SHP77 treated with DMSO at 0.1 percent for 48 hours (cell line): ENCODE data around the gene SPR.
A peak's percentile ranks its signal among the peaks of the same experiment; 100 is the strongest.

Source experiments
- DNase-seq: peaks from one replicate; lab custom pipeline; 2025; lab: John Stamatoyannopoulos, UW

SPR gene

DNA sequence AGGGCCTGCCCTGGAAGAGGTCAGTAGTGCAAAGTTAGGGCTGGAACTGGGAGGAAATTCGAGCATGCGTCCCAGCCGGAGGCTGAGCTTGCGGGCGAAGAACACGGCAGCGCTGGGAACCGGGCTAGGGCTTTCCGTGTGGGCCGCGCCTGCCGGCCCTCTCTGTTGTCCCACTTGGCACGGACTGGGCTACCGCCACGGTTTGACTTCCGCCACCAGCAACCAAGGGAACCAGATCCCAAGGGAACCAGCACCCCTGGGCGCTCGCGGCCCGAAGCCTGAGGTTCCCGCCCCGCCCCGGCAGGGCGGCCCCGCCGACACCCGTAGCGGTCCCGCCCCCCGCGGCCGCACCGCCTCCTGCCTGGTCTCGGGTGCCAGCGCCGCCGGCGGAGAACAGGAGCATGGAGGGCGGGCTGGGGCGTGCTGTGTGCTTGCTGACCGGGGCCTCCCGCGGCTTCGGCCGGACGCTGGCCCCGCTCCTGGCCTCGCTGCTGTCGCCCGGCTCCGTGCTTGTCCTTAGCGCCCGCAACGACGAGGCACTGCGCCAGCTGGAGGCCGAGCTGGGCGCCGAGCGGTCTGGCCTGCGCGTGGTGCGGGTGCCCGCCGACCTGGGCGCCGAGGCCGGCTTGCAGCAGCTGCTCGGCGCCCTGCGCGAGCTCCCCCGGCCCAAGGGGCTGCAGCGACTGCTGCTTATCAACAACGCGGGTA, at the start of gene SPR:
Gene SPR, plus strand, starts transcription at position 377 of the 708 bp plus-strand sequence. Its CDS starts 25 bp downstream, at position 402.
- DNase-seq, result no peak

DNA sequence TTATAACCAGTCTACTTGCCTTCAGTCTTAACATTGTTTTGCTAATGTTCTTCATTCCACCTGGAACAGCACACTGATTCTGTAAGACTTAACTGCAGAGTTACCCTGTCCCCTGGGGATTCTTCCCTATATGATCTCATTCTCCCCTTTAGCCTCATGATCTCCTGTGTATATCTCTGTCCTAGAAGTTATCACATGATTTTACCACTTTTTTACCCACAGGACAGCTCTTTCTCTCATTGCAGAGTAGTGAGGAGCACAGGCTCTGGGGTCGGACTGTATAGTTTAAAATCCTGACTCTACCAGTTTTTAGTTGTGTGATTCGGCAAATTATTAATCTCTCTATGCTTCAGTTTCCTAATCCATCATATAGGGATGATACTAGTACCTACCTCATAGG, 47.1 kb upstream of the SPR start:
- no peak for DNase-seq

- no peak for DNase-seq
Observed at GRCh38 chr2:72841462-72842125, 45.6 kb upstream of the SPR start.

- no peak for DNase-seq
Observed at GRCh38 chr2:72843301-72843700, 43.9 kb upstream of the SPR start.

DNA sequence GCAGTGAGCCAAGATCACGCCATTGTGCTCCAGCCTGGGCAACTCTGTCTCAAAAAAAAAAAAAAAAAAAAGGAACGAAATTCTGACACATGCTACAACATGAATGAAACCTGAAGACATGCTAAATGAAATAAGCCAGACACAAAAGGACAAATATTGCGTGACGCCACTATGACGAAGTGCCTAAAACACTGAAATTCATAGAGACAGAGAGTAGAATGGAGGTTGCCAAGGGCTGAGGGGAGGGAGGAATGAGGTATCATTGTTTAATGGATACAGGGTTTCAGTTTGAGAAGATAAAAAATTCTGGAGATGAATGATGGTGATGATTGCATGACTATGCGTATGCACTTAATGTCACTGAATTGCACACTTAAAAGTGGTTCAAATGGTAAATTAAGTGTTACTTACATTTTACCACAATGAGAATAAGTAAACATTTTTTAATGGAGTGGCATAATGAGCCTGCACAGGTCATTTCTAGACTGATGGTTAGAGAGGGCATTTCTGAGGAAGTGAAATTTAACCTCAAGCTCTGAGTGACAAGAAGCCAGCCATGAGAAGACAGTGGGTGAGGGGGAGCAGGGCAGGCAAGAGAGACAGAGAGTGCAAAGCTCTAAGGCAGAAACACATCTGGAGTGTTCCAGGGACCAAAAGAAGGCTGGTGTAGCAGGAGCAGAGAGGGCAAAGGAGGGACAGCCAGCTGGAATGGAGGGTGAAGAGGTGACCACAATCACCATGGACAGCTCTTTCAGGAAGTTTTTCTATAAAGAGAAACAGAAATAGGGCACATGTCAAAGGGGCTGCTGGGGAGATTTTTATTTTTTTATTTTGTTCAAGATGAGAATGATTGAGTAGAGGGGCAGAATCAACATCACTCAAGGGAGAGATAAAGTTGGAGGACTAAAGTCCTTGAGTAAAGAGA, 40.8 kb upstream of the SPR start:
- no peak for DNase-seq

DNA sequence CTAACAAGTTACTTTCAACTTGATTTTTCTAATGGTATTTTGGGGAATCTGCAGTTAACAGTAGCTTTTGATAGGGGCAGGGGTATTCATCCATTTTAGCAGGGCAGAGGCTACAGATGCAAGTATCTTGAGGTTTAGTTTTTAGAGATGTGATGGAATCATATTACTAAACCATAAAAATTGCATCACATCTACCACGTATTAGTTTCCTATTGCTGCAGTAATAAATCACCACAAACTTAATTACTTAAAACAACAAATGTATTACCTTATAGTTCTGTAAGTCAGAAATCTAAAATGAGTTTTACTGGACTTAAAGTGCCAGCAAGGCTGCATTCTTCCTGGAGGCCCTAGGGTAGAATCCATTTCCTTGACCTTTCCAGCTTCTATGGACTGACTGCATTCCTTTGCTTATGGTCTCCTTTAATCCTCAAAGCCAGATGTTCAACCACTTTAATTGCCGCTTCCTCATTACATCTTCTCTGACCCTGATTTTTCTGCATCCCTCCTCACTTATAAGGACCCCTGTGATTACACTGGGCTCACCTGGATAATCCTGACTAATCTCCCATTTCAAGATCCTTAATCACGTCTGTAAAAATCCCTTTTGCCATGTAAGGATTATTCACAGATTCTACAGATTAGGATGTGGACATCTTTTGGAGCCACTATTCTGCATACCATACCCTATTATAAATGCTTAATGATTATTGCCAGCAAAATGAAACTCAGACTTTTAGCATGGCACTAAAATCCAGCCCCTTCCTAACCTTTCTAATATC, 39.5 kb upstream of the SPR start:
- no peak for DNase-seq

DNA sequence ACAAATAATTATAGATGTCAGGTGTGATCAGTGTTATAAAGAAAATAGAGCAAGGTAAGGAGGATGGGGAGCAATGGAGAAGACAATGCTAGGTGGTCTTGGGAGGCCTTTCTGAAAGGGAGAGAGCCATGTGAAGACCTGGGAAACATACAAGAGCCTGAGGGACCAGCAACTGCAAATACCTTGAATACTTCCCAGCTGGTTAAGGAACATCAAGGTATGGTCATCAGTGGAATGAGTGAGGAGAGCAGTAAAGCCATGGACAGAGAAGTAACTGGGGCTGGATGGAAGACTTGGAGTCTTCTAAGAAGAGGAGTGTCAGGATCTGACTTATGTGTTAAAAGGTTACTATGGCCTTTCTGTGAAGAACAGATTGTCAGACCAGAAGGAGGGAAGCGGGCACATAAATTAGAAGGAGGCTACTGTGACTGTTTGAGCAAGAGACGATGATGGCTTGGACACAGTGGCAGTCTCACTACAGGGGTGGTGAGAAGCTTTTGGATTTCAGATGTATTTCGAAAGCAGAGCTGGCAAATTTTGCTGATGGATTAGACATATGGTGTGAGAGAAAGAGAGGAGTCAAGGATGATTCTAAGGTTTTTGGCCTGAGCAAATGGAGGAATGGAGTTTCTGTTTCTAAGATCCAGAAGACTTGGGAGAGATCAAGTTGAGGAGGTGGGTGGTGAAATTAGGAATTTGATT, 38.6 kb upstream of the SPR start:
- no peak for DNase-seq

DNA sequence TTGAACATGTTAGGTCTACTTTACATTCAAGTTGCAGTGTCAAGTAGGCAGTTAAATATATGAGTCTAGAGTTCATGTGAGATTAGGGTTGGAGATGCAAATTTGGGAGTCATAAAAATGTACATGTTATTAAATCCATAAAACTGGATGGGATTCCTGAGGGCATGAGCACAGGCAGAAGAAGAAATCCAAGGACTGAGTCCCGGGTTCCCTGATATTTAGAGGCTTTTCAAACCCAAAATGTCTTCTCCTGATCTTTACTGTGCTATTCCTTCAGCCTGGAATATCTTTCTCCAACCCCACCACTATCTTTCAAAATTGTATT, 38.1 kb upstream of the SPR start:
- no peak for DNase-seq

- no peak for DNase-seq
Observed at GRCh38 chr2:72851333-72851732, 35.9 kb upstream of the SPR start.

DNA sequence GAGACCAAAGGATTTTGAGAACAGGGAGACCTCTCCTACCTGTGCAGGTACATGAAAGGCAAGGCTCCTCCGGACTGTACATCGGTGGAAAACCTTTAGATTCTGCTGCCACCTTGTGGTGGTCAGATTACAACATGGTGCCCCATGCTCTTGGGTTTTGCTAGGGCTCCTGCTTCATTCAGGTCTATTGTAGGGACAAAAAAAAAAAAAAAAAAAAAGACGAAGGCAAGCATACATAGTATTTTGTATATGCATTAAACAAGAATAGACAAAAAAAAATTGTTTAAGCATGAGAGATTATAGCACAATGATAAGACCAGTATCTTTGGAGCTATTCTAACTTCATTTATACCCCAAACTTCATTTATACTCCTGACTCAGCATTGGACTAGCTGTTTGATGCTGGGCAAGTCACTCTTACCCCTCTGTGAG, 27.4 kb upstream of the SPR start:
- DNase-seq, result peak; percentile 32

GRCh38 chr2:72862239-72862988, 24.8 kb upstream of the SPR start:
- DNase-seq, result peak; percentile 77

DNA sequence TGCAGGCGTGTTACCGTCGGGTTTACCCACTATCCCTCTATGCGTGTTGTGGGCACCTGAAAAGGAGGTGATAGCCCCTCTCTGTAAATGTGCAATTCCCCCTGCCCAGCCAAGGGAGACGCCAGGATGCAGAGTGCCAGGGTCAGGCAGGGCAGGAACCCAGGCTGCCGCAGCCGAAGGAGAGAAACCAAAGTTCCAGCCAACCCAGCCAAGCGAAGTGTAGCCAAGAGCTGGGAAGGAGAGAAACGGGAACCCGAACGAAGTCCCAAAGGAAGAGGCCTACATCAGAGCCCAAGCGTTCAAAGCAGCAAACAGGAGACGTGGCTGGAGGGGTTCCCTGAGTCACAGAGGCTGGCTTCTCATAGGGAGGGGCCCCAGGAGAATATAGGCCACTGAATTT, 24.2 kb upstream of the SPR start:
- no peak for DNase-seq

- DNase-seq, result no peak
Observed at GRCh38 chr2:72864500-72864899, 22.7 kb upstream of the SPR start.

DNA sequence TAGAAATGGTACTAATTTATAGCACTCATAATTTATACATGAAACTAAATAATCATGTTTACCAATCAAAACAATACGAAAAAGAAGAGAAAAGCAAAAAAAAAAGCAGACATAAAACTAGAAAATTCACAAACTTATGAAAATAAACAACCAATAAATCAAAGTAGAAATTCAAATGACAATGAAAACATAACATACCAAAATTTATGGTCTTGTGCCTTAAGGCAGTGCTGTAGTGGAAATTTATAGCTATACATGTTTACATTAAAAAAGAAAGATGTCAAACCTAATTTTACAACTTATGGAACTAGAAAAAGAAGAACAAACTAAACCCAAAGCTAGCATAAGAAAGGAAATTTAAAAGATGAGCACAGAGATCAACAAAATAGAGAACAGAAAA, 16.1 kb upstream of the SPR start:
- no peak for DNase-seq

GRCh38 chr2:72871880-72872279, 15.3 kb upstream of the SPR start:
- no peak for DNase-seq

GRCh38 chr2:72883356-72883962, 3.7 kb upstream of the SPR start:
- DNase-seq, result no peak

- no peak for DNase-seq
Observed at GRCh38 chr2:72886505-72887031, 640 bp upstream of the SPR start.

- DNase-seq, result peak; percentile 56
Observed at GRCh38 chr2:72887740-72888437, 681 bp downstream of the SPR start.

DNA sequence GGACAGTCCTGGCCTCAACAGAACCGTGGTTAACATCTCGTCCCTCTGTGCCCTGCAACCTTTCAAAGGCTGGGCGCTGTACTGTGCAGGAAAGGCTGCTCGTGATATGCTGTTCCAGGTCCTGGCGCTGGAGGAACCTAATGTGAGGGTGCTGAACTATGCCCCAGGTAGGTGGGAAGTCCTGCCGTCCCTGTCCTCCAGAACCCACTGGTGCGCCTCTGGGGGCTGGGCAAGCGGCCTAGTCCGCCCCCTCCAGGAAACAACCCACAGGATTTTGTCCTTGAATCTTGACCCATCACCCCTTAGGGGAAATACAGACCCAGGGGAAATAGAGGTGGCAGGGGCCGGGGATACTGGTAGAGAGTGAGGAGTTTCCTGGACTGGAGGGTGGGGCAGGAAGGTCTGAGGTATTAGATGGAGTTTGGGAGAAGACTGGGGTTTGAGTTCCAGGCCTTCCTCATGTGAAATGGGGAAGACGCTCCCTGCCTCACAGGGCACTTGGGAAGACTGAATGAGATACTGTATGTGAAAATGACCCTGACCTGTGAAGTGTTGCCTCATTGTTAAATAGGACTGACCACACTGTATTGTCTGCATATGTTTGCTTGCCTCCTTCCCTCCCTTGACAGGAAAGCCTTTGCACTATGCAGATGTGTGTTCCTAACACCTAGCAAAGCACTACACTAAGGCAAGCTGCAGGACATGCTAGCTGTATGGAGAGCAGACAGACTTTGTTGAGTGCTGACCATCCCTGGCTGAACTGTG, 1.4 kb downstream of the SPR start:
- no peak for DNase-seq
